IMR-90 (cell line): ENCODE results near the gene ZBTB22. TPM values are rescaled to one million over a fixed set of nuclear protein-coding genes. Genes with fewer than 3 reads are reported as not detected.

Experiments
- ATAC-seq: fragments of 200-7000 bp; cut with Tn5 transposase; 2 replicates; pipeline ENCODE4 v1.9.1; 2020; ENCODE audit warnings: low read depth, mild to moderate bottlenecking, moderate library complexity
- BruUV-seq: library from RNA; stranded (reverse); fragments of 400-500 nt; replicated peaks from 2 replicates; lab custom pipeline; 2021; lab: Mats Ljungman, UMichigan
- CTCF ChIA-PET: fragments of 300-600 bp; formaldehyde crosslinking; extraction: SDS; loops from one replicate; lab custom pipeline; 2021; ENCODE audit warnings: antibody characterized with exemption; lab: Yijun Ruan, JAX
- POLR2A ChIA-PET: fragments of 300-600 bp; sonication (Branson Sonifier 250); formaldehyde crosslinking; loops from one replicate; lab custom pipeline; 2022; ENCODE audit warnings: antibody characterized with exemption; ENCODE audit not compliant: unreplicated experiment; lab: Charles Lee
- DNase-seq: peaks from one replicate; pipeline ENCODE4 v3.0.0; 2013
- H2AFZ ChIP-seq: replicated peaks from 2 replicates; pipeline ENCODE3; 2013; ENCODE audit warnings: low read length, mild to moderate bottlenecking; ENCODE audit not compliant: poor library complexity
- H2AK5ac ChIP-seq: 2 replicates; pipeline ENCODE4 v1.6.1; 2013; ENCODE audit warnings: low read depth, low read length, inconsistent platforms
- H2AK9ac ChIP-seq: replicated peaks from 2 replicates; pipeline ENCODE3; 2013; ENCODE audit warnings: mild to moderate bottlenecking, low read depth, low read length, moderate library complexity; ENCODE audit not compliant: poor library complexity
- H2BK120ac ChIP-seq: 2 replicates; pipeline ENCODE4 v1.6.1; 2013; ENCODE audit warnings: low read depth, low read length, inconsistent platforms
- H2BK15ac ChIP-seq: 3 replicates; pipeline ENCODE4 v1.6.1; 2013; ENCODE audit warnings: low read depth, low read length, inconsistent platforms
- H2BK20ac ChIP-seq: 2 replicates; pipeline ENCODE4 v1.6.1; 2013; ENCODE audit warnings: low read depth, mild to moderate bottlenecking, inconsistent platforms, low read length, moderate library complexity
- H2BK5ac ChIP-seq: 2 replicates; pipeline ENCODE4 v1.6.1; 2013; ENCODE audit warnings: mild to moderate bottlenecking, low read depth, low read length, inconsistent platforms; ENCODE audit not compliant: poor library complexity, severe bottlenecking
- H3K14ac ChIP-seq: replicated peaks from 2 replicates; pipeline ENCODE4 v1.6.1; 2013; ENCODE audit warnings: low read depth, low read length, inconsistent platforms
- H3K18ac ChIP-seq: 2 replicates; pipeline ENCODE4 v1.6.1; 2013; ENCODE audit warnings: low read depth, low read length, control low read depth
- H3K23ac ChIP-seq: 2 replicates; pipeline ENCODE4 v1.6.1; 2013; ENCODE audit warnings: low read depth, low read length, inconsistent platforms
- H3K27ac ChIP-seq: 2 replicates; pipeline ENCODE4 v1.5.1; 2013; ENCODE audit warnings: mild to moderate bottlenecking, control low read depth, low read length; ENCODE audit not compliant: insufficient read depth
- H3K27me3 ChIP-seq: 2 replicates; pipeline ENCODE4 v1.6.1; 2013; ENCODE audit warnings: low read length; ENCODE audit not compliant: control insufficient read depth, insufficient read depth
- H3K36me3 ChIP-seq: 2 replicates; pipeline ENCODE4 v1.6.1; 2013; ENCODE audit warnings: low read length, mixed read lengths; ENCODE audit not compliant: control insufficient read depth, insufficient read depth
- H3K4ac ChIP-seq: 2 replicates; pipeline ENCODE4 v1.6.1; 2013; ENCODE audit warnings: low read depth, low read length, inconsistent platforms
- H3K4me1 ChIP-seq: 2 replicates; pipeline ENCODE4 v1.6.1; 2013; ENCODE audit warnings: low read length, mixed read lengths; ENCODE audit not compliant: control insufficient read depth, insufficient read depth
- H3K4me2 ChIP-seq: 2 replicates; pipeline ENCODE4 v1.6.1; 2013; ENCODE audit warnings: low read depth, mild to moderate bottlenecking, control low read depth, low read length, moderate library complexity
- H3K4me3 ChIP-seq: 2 replicates; pipeline ENCODE4 v1.5.1; 2013; ENCODE audit warnings: low read depth, mild to moderate bottlenecking, control low read depth, low read length, moderate library complexity; ENCODE audit not compliant: insufficient read depth
- H3K56ac ChIP-seq: 2 replicates; pipeline ENCODE4 v1.6.1; 2013; ENCODE audit warnings: low read length, inconsistent platforms; ENCODE audit not compliant: insufficient read depth; ENCODE audit errors: extremely low read depth
- H3K79me1 ChIP-seq, 2 experiments: 2 replicates each; pipeline ENCODE4 v1.6.1; 2013; ENCODE audit warnings: low read length in 2 of 2, inconsistent platforms in 1 of 2, low read depth in 1 of 2
- H3K9ac ChIP-seq: 2 replicates; pipeline ENCODE4 v1.6.1; 2013; ENCODE audit warnings: low read depth, low read length, control low read depth
- H3K9me1 ChIP-seq: 2 replicates; pipeline ENCODE4 v1.6.1; 2013; ENCODE audit warnings: low read length, inconsistent platforms; ENCODE audit not compliant: insufficient read depth
- H3K9me3 ChIP-seq: 2 replicates; pipeline ENCODE4 v1.6.1; 2013; ENCODE audit warnings: low read length; ENCODE audit not compliant: control insufficient read depth, insufficient read depth
- H4K20me1 ChIP-seq: 2 replicates; pipeline ENCODE4 v1.6.1; 2013; ENCODE audit warnings: low read length, inconsistent platforms; ENCODE audit not compliant: insufficient read depth
- H4K5ac ChIP-seq: 2 replicates; pipeline ENCODE4 v1.6.1; 2013; ENCODE audit warnings: mild to moderate bottlenecking, low read depth, low read length, control low read depth
- H4K8ac ChIP-seq, 2 experiments: 2 replicates each; pipeline ENCODE4 v1.6.1; 2013; ENCODE audit warnings: low read depth in 2 of 2, low read length in 2 of 2, control low read depth in 1 of 2, inconsistent platforms in 1 of 2
- H4K91ac ChIP-seq: 2 replicates; pipeline ENCODE4 v1.6.1; 2013; ENCODE audit warnings: low read depth, low read length, inconsistent platforms; ENCODE audit not compliant: insufficient read depth
- CEBPB ChIP-seq: IDR thresholded peaks from 2 replicates; pipeline ENCODE4 v1.6.1; 2012; ENCODE audit warnings: low read depth, low read length, improper control_type of control experiment
- MAFK ChIP-seq: IDR thresholded peaks from 2 replicates; pipeline ENCODE4 v1.6.1; 2012; ENCODE audit warnings: low read depth, low read length, improper control_type of control experiment
- MAZ ChIP-seq: IDR thresholded peaks from 2 replicates; pipeline ENCODE4 v1.6.1; 2012; ENCODE audit warnings: low read depth, mild to moderate bottlenecking, low read length, improper control_type of control experiment, moderate library complexity, borderline replicate concordance
- MXI1 ChIP-seq: IDR thresholded peaks from 2 replicates; pipeline ENCODE4 v1.6.1; 2012; ENCODE audit warnings: low read depth, mild to moderate bottlenecking, low read length, moderate library complexity, borderline replicate concordance
- POLR2A ChIP-seq: IDR thresholded peaks from 2 replicates; pipeline ENCODE4 v1.6.1; 2012; ENCODE audit warnings: mild to moderate bottlenecking, low read depth, low read length
- RCOR1 ChIP-seq: IDR thresholded peaks from 2 replicates; pipeline ENCODE4 v1.6.1; 2012; ENCODE audit warnings: mild to moderate bottlenecking, low read length, improper control_type of control experiment; ENCODE audit not compliant: insufficient replicate concordance
- RFX5 ChIP-seq: IDR thresholded peaks from 2 replicates; pipeline ENCODE4 v1.8.0; 2012; ENCODE audit warnings: low read depth, mild to moderate bottlenecking, low read length, moderate library complexity
- SMC3 ChIP-seq: fragments of 150-350 bp; IDR thresholded peaks from 2 replicates; pipeline ENCODE4 v1.6.1; 2016; ENCODE audit warnings: low read depth, mild to moderate bottlenecking, antibody characterized with exemption, low read length, moderate library complexity
- WGBS, 2 experiments: methylation state at CpG; one replicate each; pipeline versions ENCODE4 v1.1.5 to v1.1.7; 2013; ENCODE audit warnings: missing lambda C conversion rate in 2 of 2; ENCODE audit not compliant: insufficient read length in 1 of 2; ENCODE audit errors: extremely low coverage in 2 of 2; 5-methylcytosine and 5-hydroxymethylcytosine counted together
- dilution Hi-C: fragments of 300-500 bp; cut with HindIII; formaldehyde crosslinking; loops from one replicate; pipeline ENCODE4 v1.14.3; 2018; ENCODE audit warnings: low sequenced_read_pairs; ENCODE audit not compliant: unreplicated experiment
- in situ Hi-C: fragments of 300-500 bp; cut with MboI; formaldehyde crosslinking; loops from 3 replicates; pipeline ENCODE4 v1.14.3; 2019; ENCODE audit warnings: low sequenced_read_pairs, inconsistent platforms, mixed read lengths
- intact Hi-C: fragments of 100-400 bp; cut with micrococcal nuclease; formaldehyde crosslinking; loops from 2 replicates; pipeline ENCODE4 v1.10.0; 2022
- polyA plus RNA-seq, 3 experiments: library from polyadenylated mRNA; depleted of rRNA; stranded (reverse); fragments of >200 nt; gene quantifications; 2 replicates each; pipeline ENCODE4 v1.2.3, GENCODE V29; 2012; ENCODE audit warnings: low replicate concordance in 1 of 3
- total RNA-seq: library from RNA; depleted of rRNA; stranded (reverse); fragments of >200 nt; gene quantifications from 2 replicates; pipeline ENCODE4 v1.2.3, GENCODE V29; 2012
- TF ChIP-seq, protein P1 (sequence below): fragments of 150-350 bp; IDR thresholded peaks from 2 replicates; pipeline ENCODE4 v1.6.1; 2017; ENCODE audit warnings: mild to moderate bottlenecking, antibody characterized with exemption, low read length, low read depth

Gene ZBTB22
- total and polyA plus RNA-seq, 2 of the 4 experiments (the other 2 are of a cell fraction), result 6.8 to 13.0 TPM

DNA sequence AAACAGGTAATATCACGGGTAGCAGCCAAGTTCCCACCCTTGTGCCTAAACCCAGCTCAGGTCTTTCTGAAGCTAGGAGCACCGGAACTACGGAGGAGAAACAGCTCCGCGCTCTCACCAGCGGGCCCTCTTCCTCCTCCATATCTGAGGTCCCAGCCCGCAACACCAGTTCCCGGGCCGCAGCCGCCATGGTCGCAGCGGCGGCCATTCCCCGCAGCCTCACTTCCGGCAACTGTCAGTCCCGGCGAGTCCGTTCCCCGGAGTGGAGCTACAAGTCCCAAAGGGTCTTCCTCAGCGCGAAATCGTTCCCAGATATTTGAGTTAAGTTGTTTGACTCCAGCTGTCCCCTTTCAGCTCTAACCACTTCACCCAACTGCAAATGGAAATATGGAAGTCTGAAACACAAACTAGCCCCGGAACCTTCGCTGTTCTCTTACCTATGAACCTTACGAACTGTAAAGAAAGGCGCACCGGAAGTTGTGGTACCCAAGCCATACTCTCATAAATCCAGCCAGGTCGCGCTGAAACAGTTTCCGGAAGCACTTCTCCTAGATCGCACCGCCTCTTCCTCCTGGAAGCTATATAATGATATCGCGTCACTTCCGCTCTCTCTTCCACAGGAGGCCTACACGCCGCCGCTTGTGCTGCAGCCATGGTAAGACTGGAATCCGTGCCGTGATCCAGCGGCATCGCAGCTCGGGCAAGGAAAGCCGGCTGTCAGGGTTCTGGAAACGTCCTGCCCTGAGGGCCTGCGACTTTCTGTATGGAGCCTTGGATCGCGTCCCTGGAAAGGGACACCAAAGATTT is 45.9 kb downstream of the ZBTB22 start, which contains the start of the genes RPS18 and VPS52 (continued):
- TF ChIP-seq MAZ (peak; percentile 37; the same call in 1 of the 2 replicates), RCOR1 (no peak), POLR2A (peak; percentile 99)

DNA sequence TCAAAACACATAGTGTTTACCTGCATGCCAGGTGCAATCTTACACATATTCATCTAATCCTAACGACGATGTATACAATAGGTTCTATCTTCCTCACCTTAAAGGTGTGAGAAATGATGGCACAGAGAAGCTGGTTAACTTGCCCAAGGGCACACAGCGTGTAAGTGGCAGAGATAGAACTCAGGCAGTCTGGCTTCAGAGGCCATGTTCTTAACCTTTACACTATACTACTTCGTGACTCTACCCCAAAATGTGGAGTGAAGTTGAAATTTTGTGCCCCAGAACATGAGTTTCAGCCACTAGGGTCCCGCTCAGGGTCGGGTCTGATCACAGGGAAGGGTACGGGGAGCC is 46.5 kb downstream of the ZBTB22 start:
- peaks cover 23 to 58% of the 10 kb centered on the region in 2 experiments for H3K79me1 ChIP-seq
- TF ChIP-seq RFX5 (no peak), MXI1 (no peak), MAFK (no peak), MAZ (no peak), CEBPB (no peak), SMC3 (no peak), RCOR1 (no peak)
- TF ChIP-seq, protein P1, sequence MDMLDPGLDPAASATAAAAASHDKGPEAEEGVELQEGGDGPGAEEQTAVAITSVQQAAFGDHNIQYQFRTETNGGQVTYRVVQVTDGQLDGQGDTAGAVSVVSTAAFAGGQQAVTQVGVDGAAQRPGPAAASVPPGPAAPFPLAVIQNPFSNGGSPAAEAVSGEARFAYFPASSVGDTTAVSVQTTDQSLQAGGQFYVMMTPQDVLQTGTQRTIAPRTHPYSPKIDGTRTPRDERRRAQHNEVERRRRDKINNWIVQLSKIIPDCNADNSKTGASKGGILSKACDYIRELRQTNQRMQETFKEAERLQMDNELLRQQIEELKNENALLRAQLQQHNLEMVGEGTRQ, result no peak
- peaks cover 59% of the 10 kb centered on the region for H3K36me3 ChIP-seq
- dilution Hi-C loops, result no loop called here
- H3K4ac ChIP-seq, result peak overlapping the region; percentile 95
- H3K27ac ChIP-seq, result peak overlapping the region; percentile 89
- intact Hi-C loops, result no loop called here
- in situ Hi-C loops, result no loop called here
- peak overlapping the region; percentile 71 for H3K4me3 ChIP-seq
- H2BK15ac ChIP-seq, result peak overlapping the region; percentile 40; the same call in 1 of the 3 replicates
- H2AK5ac ChIP-seq, result peak overlapping the region; percentile 98
- peak; percentile 8 for ATAC-seq
- no peak overlapping the region for H2BK20ac ChIP-seq
- H3K4me1 ChIP-seq, result peaks cover 9% of the 10 kb centered on the region
- no CpG with 5 or more reads among the region's 7 CpGs for WGBS, 2 experiments
- H3K23ac ChIP-seq, result peak overlapping the region; percentile 83; the same call in 1 of the 2 replicates
- ChIA-PET POLR2A (no interaction called here), CTCF (no interaction called here)
- H4K91ac ChIP-seq, result peak overlapping the region; percentile 93
- peak overlapping the region; percentile 100 for H3K56ac ChIP-seq
- H3K18ac ChIP-seq, result peak overlapping the region; percentile 37
- H3K14ac ChIP-seq, result peak overlapping the region; percentile 95
- peak overlapping the region; percentile 98 for H2AFZ ChIP-seq
- peaks cover 9% of the 10 kb centered on the region for H3K9me1 ChIP-seq
- H3K27me3 ChIP-seq, result no peaks in the 10 kb centered on the region
- H2BK5ac ChIP-seq, result peak overlapping the region; percentile 92
- H3K9ac ChIP-seq, result peak overlapping the region; percentile 85
- H4K5ac ChIP-seq, result peak overlapping the region; percentile 94
- DNase-seq, result no peak
- H3K9me3 ChIP-seq, result no peaks in the 10 kb centered on the region
- peak overlapping the region; percentile 64 for H2BK120ac ChIP-seq
- H3K4me2 ChIP-seq, result peak overlapping the region; percentile 69
- TSS peak; percentile 83 for BruUV-seq
- peak overlapping the region; percentile 93 for H2AK9ac ChIP-seq
- H4K8ac ChIP-seq, result peak overlapping the region; percentile 99
- peaks cover 42% of the 10 kb centered on the region for H4K20me1 ChIP-seq
